G401 (cell line): ENCODE results near the gene UTRN. TPM values are rescaled to one million over a fixed set of nuclear protein-coding genes. Genes with fewer than 3 reads are reported as not detected.

ENCODE experiments used
- DNase-seq: peaks from one replicate; pipeline ENCODE4 v3.0.0-alpha.2; 2015; ENCODE audit warnings: low spot score
- in situ Hi-C: cut with HindIII; loops from 2 replicates; pipeline ENCODE4 v1.10.0; 2016; ENCODE audit warnings: low sequenced_read_pairs, mixed read lengths
- total RNA-seq: library from RNA; depleted of rRNA; stranded (reverse); fragments of >200 nt; shearing (Covaris generic); gene quantifications from 2 replicates; pipeline ENCODE4 v1.2.3, GENCODE V29; 2014

Gene UTRN
- total RNA-seq, 1 experiment from 2014 or later, result not detected

DNA sequence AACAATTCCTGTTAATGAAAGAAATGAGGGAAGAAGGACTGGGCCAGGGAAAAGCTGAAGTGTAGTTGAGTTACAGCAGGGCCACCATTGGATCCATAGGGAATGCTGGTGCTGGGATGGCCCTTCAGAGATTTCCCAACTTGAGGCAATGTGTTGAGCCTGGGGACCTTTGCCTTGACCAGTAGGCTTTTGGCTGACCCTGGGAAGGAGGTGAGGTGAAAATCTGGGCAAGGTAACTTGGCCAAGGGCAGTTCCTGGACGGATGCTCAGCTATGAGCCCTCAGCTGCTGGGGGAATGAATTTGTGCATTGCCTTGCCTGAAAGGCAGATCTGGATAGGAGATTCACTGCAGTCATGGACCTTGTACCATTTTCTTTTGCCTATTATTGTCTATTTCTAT lies 20.4 kb downstream of the UTRN start:
- DNase-seq, result no peak
- in situ Hi-C loops, result no loop called here

DNA sequence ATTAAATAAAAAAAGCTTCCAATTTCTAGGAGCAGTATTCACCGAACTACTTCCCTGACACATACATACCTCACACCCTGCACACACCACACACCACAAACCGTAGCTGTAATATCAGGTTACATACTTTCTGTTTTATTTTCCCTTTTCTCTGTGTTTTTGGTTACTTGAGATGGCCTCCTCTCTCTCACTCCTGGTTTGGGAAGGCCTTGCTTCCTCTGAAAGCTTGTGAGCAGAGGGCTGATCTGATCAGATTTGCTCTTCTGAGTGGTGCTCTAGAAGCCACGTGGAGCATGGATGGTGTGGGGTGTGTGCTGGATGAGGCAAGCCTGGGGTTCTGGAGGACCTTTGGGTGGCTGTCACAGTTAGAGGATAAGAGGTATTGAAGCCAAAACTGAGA lies 20.9 kb downstream of the UTRN start:
- no peak for DNase-seq
- in situ Hi-C loops, result no loop called here

DNA sequence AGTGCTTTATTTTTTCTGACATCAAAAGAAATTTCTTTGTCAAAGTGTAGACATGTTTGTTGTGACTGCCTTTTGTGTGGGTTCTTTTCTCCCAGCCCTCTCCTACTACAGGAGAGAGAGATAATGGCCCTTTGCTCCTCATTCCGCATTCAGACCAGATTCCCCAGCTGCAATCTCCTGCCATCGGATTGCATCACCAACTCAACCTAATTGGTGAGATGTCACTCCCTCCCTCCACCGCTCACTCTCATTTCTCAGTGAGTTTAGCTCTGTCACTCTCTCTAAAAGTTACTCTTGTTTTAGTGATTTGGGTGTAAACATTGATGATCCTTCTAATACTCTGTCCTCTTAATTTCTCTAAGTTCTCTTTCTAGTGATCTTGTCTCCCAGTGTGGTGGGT lies 22.7 kb downstream of the UTRN start:
- no peak for DNase-seq
- in situ Hi-C loops, result no loop called here

DNA sequence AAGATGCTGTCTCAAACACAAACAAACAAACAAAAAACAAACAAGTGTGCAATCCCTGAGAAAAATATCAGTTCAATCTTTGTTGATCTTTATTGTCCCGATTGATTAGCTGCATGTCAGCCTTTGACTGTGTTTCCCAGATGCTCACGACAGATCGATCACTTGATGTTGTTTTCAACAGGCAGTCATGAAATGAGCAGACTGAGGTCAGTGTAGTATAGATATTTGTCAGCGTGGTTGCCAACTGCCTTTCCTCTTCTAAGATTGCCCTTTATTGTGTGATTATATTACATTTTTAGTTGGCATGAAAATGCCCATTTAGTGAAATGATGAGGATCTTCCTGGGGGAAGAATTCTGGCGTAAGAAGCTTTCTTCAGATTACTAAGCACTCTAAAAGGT lies 25.6 kb downstream of the UTRN start:
- no peak for DNase-seq
- in situ Hi-C loops, result no loop called here

DNA sequence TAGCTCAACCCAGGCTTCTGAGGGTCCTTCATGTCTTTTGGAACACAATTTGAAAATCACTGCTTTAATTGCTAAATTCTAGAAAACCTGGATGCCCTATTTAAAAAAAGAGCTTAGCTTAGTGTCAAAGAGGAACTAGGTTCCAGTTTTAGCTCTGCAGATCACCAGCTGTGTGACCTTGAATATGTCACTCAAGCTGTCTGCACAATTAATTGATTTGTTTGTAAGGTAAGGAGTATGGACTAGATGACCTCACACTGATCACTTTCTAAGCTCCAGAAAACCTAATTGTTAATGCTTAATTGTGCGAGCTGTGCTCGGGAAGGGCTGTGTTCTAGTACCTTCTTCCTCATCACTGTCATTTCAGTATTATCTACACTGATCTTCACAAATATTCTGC lies 26.2 kb downstream of the UTRN start:
- in situ Hi-C loops, result no loop called here

DNA sequence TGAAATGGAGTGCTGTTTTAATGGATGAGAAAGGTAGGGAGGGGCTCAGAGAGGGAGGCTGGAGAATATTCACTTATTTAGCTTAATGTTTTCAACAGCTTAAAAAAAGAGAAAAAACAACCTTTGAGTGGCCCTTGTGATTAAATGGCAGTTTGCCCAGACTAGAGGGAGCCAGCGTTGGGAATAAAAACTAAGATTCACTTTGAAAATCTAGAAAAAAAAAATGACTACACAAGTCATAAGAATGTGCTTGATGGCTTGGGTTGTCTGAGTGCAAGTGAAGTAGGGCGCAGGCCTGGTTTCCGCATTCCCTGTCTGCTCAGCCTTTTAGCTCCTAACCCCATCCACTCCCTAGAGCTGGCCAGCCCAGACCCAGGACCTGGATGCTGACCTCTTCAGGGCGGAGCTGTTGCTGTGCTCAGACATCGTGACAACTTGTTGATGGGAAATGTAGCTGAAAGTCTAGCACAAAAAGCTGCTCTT lies 28.9 kb downstream of the UTRN start:
- in situ Hi-C loops, result no loop called here
- peak; percentile 27 for DNase-seq

More for the DNA sequence above, 26.2 kb downstream of the UTRN start:
- no peak for DNase-seq

DNA sequence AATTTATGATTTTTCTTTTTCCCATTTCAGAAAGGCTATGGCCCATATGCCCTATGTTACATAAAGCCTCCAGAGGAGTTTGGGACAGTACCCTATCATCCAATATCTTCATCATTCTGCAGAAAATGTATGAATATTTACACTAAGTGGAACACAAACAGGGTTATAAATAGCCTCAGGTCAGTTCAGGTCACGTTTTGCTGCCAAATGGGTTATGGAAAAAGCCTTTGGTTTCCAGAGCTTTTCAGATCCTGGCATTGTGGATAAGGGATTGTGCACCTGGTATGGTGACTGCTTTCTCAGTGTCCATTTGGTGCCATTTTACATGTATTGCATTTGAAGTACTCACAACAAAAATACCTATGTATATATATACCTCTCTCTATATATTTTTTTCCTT lies 29.4 kb downstream of the UTRN start:
- DNase-seq, result peak; percentile 41
- in situ Hi-C loops, result no loop called here

DNA sequence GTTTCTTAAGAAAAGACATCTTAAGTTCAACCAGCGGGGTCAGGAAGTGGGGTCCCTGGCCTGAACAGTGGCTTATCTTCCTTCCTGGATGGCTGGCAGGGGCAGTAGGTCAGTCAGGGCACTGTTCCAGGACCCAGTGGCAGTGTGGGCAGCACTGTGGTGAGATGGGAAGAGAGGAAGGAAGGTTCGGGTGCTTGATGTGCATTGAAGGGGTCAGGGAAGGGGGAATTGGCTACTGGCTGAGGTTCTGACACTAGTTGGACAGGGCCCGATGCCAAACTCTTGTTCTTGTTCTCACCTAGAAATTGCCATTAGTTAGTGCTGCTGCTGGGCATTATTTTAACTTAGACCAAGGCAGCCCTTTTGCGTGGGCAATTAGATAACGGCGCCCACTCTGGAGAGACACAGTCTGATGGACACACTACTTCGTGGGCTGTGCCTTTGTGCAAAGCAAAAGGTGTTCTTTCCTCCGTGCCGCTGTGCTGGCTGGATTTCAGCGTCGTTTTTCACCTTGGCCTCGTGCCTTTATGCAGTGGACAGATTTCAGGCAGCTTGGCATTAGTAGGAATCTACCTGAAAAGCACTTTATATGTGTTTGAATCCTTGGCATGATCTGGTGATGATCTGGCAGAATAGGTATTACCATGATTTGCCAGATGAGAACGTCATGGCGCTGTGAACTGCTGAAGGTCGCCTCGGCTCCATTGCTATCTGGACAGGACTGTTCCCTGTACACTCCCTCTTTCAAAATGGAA lies 30.3 kb downstream of the UTRN start:
- peak; percentile 11 for DNase-seq

DNA sequence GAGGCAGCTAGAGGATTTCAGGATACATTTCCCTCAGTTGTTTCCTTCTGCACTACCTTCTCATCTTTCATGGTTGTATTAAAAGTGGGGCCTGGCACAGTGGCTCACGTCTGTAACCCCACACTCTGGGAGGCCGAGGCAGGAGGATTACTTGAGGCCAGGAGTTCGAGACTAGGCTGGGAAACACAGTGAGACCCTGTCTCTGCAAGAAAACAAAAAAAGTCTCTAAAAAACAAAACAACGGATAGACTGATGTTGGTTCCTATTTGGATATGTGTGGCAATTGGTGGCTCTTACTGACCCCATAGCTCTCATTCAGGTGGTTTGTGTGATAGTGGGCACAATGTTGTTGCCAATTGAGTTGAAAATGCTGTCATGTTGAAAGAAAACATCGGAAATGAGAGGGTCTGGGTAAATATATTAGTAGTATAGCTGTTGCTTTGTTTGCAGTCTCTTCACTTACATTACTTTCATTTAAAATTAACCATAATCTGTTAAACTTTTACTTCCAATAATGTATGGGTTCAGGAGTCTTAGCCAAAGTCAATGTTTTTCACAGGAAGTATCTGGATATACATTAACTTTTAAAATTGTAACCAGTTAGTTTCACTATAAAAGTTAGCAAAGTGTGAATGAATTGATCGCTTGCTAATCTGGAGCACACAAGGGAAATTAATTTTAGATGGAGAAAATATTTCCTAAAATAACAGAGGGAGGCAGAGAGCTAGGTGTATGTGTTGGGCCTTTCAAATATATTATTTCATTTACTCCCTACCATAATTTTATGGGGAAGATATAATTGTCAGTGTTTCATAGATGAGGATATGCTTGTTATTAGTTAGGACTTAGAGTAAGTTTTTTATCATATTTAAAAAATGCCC lies 31.1 kb downstream of the UTRN start:
- DNase-seq, result no peak
- in situ Hi-C loops, result no loop called here

More for the DNA sequence above, 30.3 kb downstream of the UTRN start:
- in situ Hi-C loops, result no loop called here

DNA sequence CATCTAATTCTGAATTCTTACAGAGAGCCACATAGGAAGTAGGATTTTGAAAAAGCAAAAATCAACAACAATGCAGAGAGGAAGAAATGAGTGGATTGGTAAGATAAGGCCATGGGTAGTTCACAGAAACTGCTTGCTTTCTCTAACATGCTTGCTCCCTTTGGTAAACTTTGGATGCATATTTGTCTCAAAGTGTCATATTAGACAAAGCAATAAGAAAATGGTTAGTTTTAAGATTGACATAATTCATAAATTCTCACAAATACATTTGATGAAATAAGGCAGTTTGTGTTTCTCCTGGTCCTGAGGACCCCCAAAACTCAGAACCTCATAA lies 31.7 kb downstream of the UTRN start:
- no peak for DNase-seq
- in situ Hi-C loops, result no loop called here

DNA sequence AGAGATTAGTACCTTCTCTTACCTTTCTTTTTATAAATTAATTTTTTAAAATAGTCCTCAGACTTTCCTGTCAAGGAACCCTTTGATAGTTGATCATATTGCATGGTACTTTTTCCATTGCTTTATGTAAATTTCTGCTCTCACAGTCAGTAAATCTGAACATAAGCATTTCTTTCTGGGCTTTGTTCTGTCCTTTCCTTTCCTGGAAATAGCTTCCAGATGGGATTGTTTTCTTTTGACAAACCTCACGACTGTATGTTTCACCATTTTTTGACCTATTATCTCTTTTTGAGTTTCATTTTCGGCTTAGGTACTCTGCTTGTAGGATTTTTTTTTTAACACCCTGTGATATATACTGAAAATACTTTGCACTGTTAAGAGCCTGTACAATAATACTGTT lies 32.6 kb downstream of the UTRN start:
- DNase-seq, result no peak
- in situ Hi-C loops, result no loop called here

DNA sequence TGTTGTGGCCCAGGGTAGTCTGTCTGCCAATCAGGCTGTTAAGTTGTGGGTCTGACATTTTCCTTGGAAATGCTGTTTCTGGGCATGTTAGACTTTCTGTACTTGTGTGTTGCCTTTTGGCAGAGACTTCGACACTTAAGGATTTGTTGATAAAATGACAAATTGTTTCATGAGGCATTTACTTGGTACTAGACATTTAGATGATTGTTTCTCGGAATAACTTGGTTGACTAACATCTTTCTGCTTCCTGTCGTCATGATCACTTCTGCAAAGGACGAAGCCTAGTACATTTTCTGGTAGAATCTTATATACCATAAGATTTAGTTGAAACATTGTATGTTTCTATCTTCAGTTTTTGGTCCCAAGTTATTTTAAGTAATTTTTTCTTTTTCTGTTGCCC lies 34.1 kb downstream of the UTRN start:
- DNase-seq, result no peak
- in situ Hi-C loops, result no loop called here

DNA sequence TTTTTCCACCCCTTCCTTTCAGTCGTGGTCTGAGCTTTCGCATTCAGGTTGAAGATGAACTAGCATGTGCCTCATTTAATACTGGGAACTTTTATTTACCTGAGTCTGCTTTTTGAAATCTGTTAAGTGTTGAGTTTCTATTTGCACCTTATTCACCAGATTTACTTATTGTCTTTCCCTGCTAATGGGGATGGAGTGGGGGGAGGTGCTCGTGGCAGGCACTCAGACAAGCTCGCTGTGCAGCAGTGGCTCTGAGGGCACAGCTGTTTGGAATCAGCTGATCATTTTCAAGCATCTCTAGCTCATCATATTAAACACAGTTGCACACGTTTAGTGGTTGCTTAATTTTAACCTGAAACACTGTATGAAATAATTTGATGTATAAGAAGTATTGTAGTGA lies 35.6 kb downstream of the UTRN start:
- no peak for DNase-seq
- in situ Hi-C loops, result no loop called here

DNA sequence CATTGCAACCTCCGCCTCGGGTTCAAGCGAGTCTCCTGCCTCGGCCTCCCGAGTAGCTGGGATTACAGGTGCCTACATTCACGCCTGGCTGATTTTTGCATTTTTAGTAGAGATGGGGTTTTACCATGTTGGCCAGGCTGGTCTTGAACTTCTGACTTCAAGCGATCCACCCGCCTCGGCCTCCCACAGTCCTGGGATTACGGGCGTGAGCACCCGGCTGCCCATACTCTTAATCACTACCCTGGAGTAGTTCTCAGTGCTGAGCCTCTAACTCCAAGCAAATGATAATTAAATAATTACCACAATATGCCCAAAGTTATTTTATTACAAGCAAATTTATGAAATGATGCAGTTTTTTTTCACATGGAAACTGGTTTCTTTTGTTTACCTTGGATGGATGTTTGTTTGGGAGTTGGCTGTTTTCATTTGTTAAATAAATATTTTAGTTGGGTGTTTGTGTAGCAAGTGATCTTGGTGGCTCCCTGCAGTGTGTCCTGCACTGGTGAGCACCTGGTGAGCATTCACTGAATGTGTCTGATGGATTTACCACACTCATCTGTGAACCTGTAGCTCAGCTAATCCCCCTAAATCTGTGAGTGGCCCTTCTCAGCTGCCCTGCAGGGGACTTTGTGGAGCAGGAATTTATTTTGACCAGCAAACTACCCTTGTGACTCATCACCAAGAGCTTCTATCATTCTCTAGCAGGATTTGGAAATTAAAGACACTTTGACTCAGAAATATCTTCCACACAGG lies 36.9 kb downstream of the UTRN start:
- in situ Hi-C loops, result no loop called here
- no peak for DNase-seq

DNA sequence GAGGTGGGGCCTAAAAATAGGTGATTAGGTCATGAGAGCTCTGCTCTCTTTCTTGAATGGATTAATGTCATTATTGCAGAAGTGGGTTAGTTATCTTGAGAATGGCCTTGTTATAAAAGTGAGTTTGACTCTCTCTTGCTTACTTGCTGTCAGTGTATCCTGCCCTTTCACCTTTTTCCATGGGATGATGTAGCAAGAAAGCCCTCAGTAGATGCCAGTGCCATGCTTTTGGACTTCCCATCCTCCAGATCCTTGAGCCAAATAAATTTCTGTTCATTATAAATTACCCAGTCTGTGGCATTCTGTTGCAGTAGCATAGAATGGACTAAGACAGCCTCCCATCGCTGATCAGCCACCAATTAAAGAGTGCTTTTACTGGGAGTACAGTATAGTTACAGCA lies 40.1 kb downstream of the UTRN start:
- in situ Hi-C loops, result no loop called here
- no peak for DNase-seq

DNA sequence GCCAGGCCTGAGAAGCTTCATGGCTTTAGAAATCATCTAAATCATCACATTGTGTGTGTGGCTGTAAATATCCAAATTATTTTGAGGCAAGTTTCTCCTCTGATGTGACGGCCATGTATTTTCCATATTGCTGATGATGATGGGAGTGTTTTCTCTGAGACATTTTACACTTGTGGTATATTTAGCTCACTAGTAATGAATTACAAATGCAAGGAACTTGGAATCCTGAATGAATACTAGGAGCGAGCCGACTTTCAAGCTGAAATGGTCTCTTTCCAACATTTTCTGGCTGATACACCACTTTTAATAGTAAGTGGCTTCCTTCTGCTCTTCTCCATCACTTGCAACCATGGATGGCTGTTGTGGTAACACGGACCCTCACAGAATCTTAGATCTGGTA lies 41.3 kb downstream of the UTRN start:
- in situ Hi-C loops, result no loop called here

DNA sequence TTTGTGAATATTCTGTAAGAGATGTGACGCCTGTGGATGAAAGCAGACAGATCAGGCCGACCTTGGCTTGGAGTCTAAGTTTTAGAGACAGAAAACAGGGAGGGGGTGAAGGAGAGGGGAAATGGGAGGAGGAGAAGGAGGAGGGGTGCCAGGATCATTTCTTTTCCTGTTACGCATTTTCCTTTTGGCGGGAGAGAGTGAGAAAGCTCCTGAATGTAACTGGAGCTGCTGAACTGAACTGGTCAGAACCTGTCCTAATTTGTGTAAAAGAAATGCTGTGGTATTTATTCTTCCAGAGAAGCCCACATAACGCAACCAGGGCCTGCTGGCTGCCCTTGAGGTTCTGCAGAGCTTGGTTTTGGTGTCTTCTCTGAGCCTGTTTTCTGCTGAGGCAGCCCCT lies 41.9 kb downstream of the UTRN start:
- in situ Hi-C loops, result no loop called here
- DNase-seq, result no peak

More for the DNA sequence above, 41.3 kb downstream of the UTRN start:
- DNase-seq, result no peak

DNA sequence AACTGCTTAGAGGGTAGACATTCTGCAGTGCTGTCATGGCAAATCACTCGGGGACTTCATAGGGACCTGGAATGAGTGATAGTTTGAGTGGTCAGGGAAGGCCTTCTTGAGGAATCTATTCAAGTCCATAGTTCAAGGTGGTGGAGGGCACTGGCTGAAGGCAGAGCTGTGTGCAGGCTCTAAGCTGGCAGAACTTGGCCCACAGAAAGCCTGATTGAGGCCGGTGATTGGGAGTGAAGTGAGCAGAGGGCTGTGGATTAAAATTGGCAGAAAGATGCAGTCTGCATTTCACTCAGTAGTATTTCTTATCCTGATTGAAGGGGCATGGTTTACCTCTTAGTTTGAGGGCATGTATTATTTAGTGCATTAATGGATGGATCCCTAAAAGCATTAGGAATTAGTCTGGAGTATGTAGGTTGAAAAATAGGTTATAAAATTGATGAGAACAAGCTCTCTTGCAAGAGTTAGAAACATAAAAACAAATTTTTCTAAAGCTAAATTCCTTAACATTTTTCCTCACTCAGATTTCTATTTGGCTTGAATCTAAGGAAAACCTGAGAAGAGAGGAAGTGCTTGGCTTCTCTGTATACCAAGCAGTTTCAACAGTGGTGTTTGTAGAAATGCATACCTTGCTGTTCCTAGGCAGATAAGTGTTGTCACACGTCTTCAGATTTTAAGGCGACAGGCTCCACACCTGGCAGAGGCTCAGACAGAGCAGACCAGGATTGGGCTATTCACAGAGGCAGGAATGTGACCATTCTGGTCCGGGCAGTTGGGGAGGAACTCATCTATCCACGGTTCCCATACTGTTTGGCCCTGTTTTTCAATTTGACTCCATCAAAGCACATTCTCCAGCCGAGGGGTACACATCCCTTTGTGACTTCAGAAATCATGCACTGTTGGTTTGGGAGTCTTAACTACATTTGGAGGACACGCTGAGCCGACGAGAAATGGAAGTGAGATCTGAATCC lies 45.2 kb downstream of the UTRN start:
- no peak for DNase-seq
- in situ Hi-C loops, result no loop called here

DNA sequence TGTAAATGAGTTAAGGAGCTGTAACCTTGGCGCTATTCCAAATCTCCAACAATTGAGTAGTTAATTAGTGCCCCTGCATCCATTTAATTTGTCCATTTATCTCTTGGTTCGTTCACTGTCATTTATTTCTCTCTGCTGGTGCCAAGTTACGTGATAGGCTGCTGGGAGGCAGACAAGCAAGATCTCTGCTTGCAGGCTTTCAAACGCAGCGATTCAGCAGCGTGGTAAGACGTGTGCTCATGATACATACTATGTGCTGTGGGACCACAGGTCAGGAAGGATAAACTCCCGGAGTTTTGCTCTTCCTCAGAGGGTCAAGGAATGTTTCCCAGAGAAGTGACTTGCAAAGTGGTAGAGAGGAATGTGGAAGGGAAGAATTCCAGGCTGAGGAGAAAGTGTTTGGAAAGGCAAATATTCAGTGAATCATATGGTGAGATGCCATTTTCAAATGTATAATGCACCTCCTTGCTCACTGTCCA lies 46.4 kb downstream of the UTRN start:
- no peak for DNase-seq
- in situ Hi-C loops, result no loop called here
